ENCODE data around the gene POGK.

DNA sequence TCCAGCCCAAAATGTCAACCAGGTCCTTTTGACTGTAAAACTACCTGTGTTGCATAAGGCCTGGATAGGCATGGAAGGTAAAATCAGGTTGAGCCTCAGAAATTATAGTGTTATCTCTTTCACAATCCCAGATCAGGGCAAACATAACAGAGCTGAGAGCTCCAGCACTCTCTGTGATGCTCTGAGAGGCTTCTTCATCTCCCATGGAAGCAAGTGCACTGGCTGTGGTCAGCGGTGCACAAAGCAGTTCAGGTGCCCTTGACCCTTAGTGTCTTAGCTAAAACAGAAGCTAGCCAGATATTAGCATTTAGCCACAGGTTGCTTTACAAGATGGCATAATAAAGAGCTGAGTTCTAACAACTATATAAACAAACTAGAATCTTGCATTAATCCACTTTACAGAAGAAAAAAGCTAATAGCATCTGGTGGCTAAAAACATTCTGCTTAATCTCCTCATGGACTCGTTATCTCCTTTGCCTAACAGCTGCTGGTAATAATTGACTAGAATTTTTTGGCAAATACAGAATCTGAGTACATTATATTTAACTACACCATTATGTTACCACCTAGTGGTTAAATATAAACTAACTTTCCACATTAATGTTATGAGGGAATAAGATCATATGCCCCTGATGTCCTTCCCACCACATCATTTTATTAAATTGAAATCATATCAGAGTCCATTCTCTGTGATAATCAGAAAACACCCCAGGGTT lies 25.6 kb upstream of the POGK start:
- TF ChIP-seq, protein P1, sequence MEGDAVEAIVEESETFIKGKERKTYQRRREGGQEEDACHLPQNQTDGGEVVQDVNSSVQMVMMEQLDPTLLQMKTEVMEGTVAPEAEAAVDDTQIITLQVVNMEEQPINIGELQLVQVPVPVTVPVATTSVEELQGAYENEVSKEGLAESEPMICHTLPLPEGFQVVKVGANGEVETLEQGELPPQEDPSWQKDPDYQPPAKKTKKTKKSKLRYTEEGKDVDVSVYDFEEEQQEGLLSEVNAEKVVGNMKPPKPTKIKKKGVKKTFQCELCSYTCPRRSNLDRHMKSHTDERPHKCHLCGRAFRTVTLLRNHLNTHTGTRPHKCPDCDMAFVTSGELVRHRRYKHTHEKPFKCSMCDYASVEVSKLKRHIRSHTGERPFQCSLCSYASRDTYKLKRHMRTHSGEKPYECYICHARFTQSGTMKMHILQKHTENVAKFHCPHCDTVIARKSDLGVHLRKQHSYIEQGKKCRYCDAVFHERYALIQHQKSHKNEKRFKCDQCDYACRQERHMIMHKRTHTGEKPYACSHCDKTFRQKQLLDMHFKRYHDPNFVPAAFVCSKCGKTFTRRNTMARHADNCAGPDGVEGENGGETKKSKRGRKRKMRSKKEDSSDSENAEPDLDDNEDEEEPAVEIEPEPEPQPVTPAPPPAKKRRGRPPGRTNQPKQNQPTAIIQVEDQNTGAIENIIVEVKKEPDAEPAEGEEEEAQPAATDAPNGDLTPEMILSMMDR (IDR thresholded peaks at IDR 0.05), result no peak
- TF ChIP-seq EZH2phosphoT487 (IDR thresholded peaks at IDR 0.05) (no peak), EZH2 (IDR thresholded peaks at IDR 0.05) (no peak)

Data from neural progenitor cell (in vitro differentiated cells).